HAP-1 (cell line): ENCODE measurements around the gene SLC23A2.

ENCODE experiments used
- DNase-seq, 2 experiments: peaks; one replicate each; pipeline ENCODE4 v3.0.0-alpha.2; 2016 to 2020; ENCODE audit warnings: low spot score in 2 of 2
- H3K27me3 ChIP-seq: fragments of 250-450 bp; sonication (Bioruptor Pico); 2 replicates; pipeline ENCODE4 v1.5.1; 2020; ENCODE audit warnings: low read depth, mild to moderate bottlenecking, moderate library complexity
- H3K36me3 ChIP-seq: fragments of 250-450 bp; sonication (Bioruptor Pico); replicated peaks from 2 replicates; pipeline ENCODE4 v1.5.1; 2020; ENCODE audit warnings: mild to moderate bottlenecking
- H3K4me1 ChIP-seq: fragments of 250-450 bp; sonication (Bioruptor Pico); 2 replicates; pipeline ENCODE4 v1.5.1; 2020; ENCODE audit warnings: mild to moderate bottlenecking
- H3K4me3 ChIP-seq: fragments of 250-450 bp; sonication (Bioruptor Pico); 2 replicates; pipeline ENCODE4 v1.5.1; 2020; ENCODE audit warnings: mild to moderate bottlenecking, moderate library complexity
- H3K9me3 ChIP-seq: fragments of 250-450 bp; sonication (Bioruptor Pico); 2 replicates; pipeline ENCODE4 v1.5.1; 2020; ENCODE audit warnings: mild to moderate bottlenecking, moderate library complexity
- in situ Hi-C: fragments of 300-500 bp; cut with MboI; formaldehyde crosslinking; loops from 3 replicates; pipeline ENCODE4 v1.14.3; 2020; ENCODE audit warnings: low sequenced_read_pairs, inconsistent platforms, mixed read lengths

The SLC23A2 gene

GRCh38 chr20:4835244-4836177 is 165.8 kb downstream of the SLC23A2 start:
- no peaks in the 10 kb centered on the region for H3K9me3 ChIP-seq
- H3K36me3 ChIP-seq = no peaks in the 10 kb centered on the region
- H3K4me1 ChIP-seq = no peaks in the 10 kb centered on the region
- DNase-seq = no peak
- in situ Hi-C loops = no loop called here
- no peak overlapping the region for H3K4me3 ChIP-seq
- H3K27me3 ChIP-seq = no peaks in the 10 kb centered on the region

GRCh38 chr20:4833074-4833728 is 168.1 kb downstream of the SLC23A2 start:
- in situ Hi-C loops = no loop called here
- no peak overlapping the region for H3K4me3 ChIP-seq
- H3K27me3 ChIP-seq = no peaks in the 10 kb centered on the region
- no peak for DNase-seq
- H3K36me3 ChIP-seq = no peaks in the 10 kb centered on the region
- H3K4me1 ChIP-seq = no peaks in the 10 kb centered on the region
- H3K9me3 ChIP-seq = no peaks in the 10 kb centered on the region

- H3K27me3 ChIP-seq = no peaks in the 10 kb centered on the region
- H3K9me3 ChIP-seq = no peaks in the 10 kb centered on the region
- H3K36me3 ChIP-seq = no peaks in the 10 kb centered on the region
- H3K4me3 ChIP-seq = no peak overlapping the region
- H3K4me1 ChIP-seq = no peaks in the 10 kb centered on the region
- DNase-seq = no peak
- in situ Hi-C loops = no loop called here
Measured at GRCh38 chr20:4832469-4832868, 168.8 kb downstream of the SLC23A2 start.

- Histone ChIP-seq H3K4me3 (no peak overlapping the region), H3K36me3 (no peaks in the 10 kb centered on the region), H3K4me1 (no peaks in the 10 kb centered on the region), H3K27me3 (no peaks in the 10 kb centered on the region), H3K9me3 (no peaks in the 10 kb centered on the region)
- in situ Hi-C loops = no loop called here
- no peak for DNase-seq
Measured at GRCh38 chr20:4830696-4831095, 170.6 kb downstream of the SLC23A2 start.

- no peaks in the 10 kb centered on the region for H3K27me3 ChIP-seq
- no peaks in the 10 kb centered on the region for H3K4me1 ChIP-seq
- no peaks in the 10 kb centered on the region for H3K36me3 ChIP-seq
- H3K9me3 ChIP-seq = no peaks in the 10 kb centered on the region
- no peak for DNase-seq
- in situ Hi-C loops = no loop called here
- H3K4me3 ChIP-seq = no peak overlapping the region
Measured at GRCh38 chr20:4830259-4830658, 171.1 kb downstream of the SLC23A2 start.

- Histone ChIP-seq H3K36me3 (no peaks in the 10 kb centered on the region), H3K4me1 (no peaks in the 10 kb centered on the region), H3K9me3 (no peaks in the 10 kb centered on the region), H3K27me3 (no peaks in the 10 kb centered on the region), H3K4me3 (no peak overlapping the region)
- in situ Hi-C loops = no loop called here
- no peak for DNase-seq
Measured at GRCh38 chr20:4829514-4830215, 171.6 kb downstream of the SLC23A2 start.

- peaks cover 5% of the 10 kb centered on the region for H3K4me1 ChIP-seq
- in situ Hi-C loops = no loop called here
- no peak for DNase-seq
Measured at GRCh38 chr20:4828830-4829513, 172.3 kb downstream of the SLC23A2 start.

GRCh38 chr20:4821590-4821989 is 179.7 kb downstream of the SLC23A2 start:
- Histone ChIP-seq H3K4me1 (peaks cover 7% of the 10 kb centered on the region), H3K9me3 (no peaks in the 10 kb centered on the region), H3K27me3 (no peaks in the 10 kb centered on the region), H3K4me3 (no peak overlapping the region), H3K36me3 (no peaks in the 10 kb centered on the region)
- no peak for DNase-seq
- in situ Hi-C loops = no loop called here

More at GRCh38 chr20:4828830-4829513, 172.3 kb downstream of the SLC23A2 start:
- Histone ChIP-seq H3K36me3 (no peaks in the 10 kb centered on the region), H3K9me3 (no peaks in the 10 kb centered on the region), H3K4me3 (no peak overlapping the region), H3K27me3 (no peaks in the 10 kb centered on the region)

- in situ Hi-C loops = no loop called here
- no peak for DNase-seq
- no peaks in the 10 kb centered on the region for H3K36me3 ChIP-seq
Measured at GRCh38 chr20:4820806-4821518, 180.3 kb downstream of the SLC23A2 start.

GRCh38 chr20:4819901-4820300 is 181.4 kb downstream of the SLC23A2 start:
- no peak overlapping the region for H3K4me3 ChIP-seq
- in situ Hi-C loops = no loop called here
- H3K9me3 ChIP-seq = no peaks in the 10 kb centered on the region
- no peak for DNase-seq
- H3K4me1 ChIP-seq = peaks cover 7% of the 10 kb centered on the region
- no peaks in the 10 kb centered on the region for H3K36me3 ChIP-seq
- no peaks in the 10 kb centered on the region for H3K27me3 ChIP-seq

More at GRCh38 chr20:4820806-4821518, 180.3 kb downstream of the SLC23A2 start:
- no peak overlapping the region for H3K4me3 ChIP-seq
- no peaks in the 10 kb centered on the region for H3K27me3 ChIP-seq
- H3K4me1 ChIP-seq = peaks cover 7% of the 10 kb centered on the region
- no peaks in the 10 kb centered on the region for H3K9me3 ChIP-seq

- no peaks in the 10 kb centered on the region; the same call in 1 of the 2 replicates for H3K4me1 ChIP-seq
- in situ Hi-C loops = no loop called here
- no peak for DNase-seq
- H3K36me3 ChIP-seq = no peaks in the 10 kb centered on the region
- no peaks in the 10 kb centered on the region for H3K27me3 ChIP-seq
- no peak overlapping the region for H3K4me3 ChIP-seq
- H3K9me3 ChIP-seq = no peaks in the 10 kb centered on the region
Measured at GRCh38 chr20:4817230-4817671, 184.1 kb downstream of the SLC23A2 start.

GRCh38 chr20:4815628-4816027 is 185.7 kb downstream of the SLC23A2 start:
- in situ Hi-C loops = no loop called here
- no peaks in the 10 kb centered on the region for H3K36me3 ChIP-seq
- H3K4me1 ChIP-seq = no peaks in the 10 kb centered on the region

More at GRCh38 chr20:4815628-4816027, 185.7 kb downstream of the SLC23A2 start:
- no peak overlapping the region for H3K4me3 ChIP-seq
- H3K9me3 ChIP-seq = no peaks in the 10 kb centered on the region
- no peaks in the 10 kb centered on the region for H3K27me3 ChIP-seq
- no peak for DNase-seq
